GM13977 (cell line): ENCODE measurements around the gene GPRC5C.

Experiments
- DNase-seq: peaks from one replicate; pipeline ENCODE4 v3.0.0; 2012; ENCODE audit warnings: low spot score
- CTCF ChIP-seq: IDR thresholded peaks from 2 replicates; pipeline ENCODE4 v1.5.1; 2012; ENCODE audit warnings: mild to moderate bottlenecking, control low read depth; ENCODE audit not compliant: insufficient read depth; ENCODE audit errors: extremely low read depth, missing control alignments
- in situ Hi-C: fragments of 300-500 bp; cut with MboI; formaldehyde crosslinking; loops from one replicate; pipeline ENCODE4 v1.12.0; 2022; ENCODE audit warnings: low sequenced_read_pairs, low pct_unique_long_range_greater_than_20kb, mixed read lengths, inconsistent platforms; ENCODE audit not compliant: unreplicated experiment

Gene GPRC5C

GRCh38 chr17:74447628-74448159 is 15.8 kb downstream of the GPRC5C start:
- in situ Hi-C loops = no loop called here
- TF ChIP-seq CTCF = no peak
- no peak for DNase-seq

- no peak for DNase-seq
- no peak for TF ChIP-seq CTCF
- in situ Hi-C loops = no loop called here
Measured at GRCh38 chr17:74448756-74449155, 16.9 kb downstream of the GPRC5C start.

- TF ChIP-seq CTCF = no peak
- in situ Hi-C loops = no loop called here
- DNase-seq = no peak
Measured at GRCh38 chr17:74449306-74449705, 17.4 kb downstream of the GPRC5C start.

GRCh38 chr17:74449773-74450172 is 17.9 kb downstream of the GPRC5C start:
- TF ChIP-seq CTCF = no peak
- in situ Hi-C loops = no loop called here
- DNase-seq = no peak

- DNase-seq = no peak
- in situ Hi-C loops = no loop called here
- no peak for TF ChIP-seq CTCF
Measured at GRCh38 chr17:74450231-74450630, 18.3 kb downstream of the GPRC5C start.

- in situ Hi-C loops = no loop called here
- no peak for DNase-seq
- no peak for TF ChIP-seq CTCF
Measured at GRCh38 chr17:74450925-74451403, 19.1 kb downstream of the GPRC5C start.

- in situ Hi-C loops = no loop called here
- no peak for TF ChIP-seq CTCF
- no peak for DNase-seq
Measured at GRCh38 chr17:74451557-74451956, 19.7 kb downstream of the GPRC5C start.
